ENCODE measurements around the gene SVIL.

SVIL gene

GRCh38 chr10:29409241-29410054, 225.3 kb downstream of the SVIL start:
- peak; percentile 87 for DNase-seq

- no peak for DNase-seq
Observed at GRCh38 chr10:29408847-29409240, 225.9 kb downstream of the SVIL start.

Measured in right forelimb (tissue), 1 donor.